Measurements from ENCODE around the gene ELL.

The ELL gene

DNA sequence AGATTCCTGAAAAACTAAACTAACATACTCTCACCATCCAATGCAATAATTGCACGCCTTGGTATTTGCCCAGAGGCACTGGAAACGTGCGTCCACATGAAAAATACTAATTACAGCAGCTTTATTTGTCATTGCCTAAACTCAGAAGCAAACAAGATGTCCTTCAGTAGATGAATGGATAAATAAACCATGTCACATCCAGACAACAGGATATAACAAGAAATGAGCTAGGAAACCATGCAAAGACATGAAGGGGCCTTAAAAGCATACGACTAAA lies 25.0 kb downstream of the ELL start:
- Histone ChIP-seq H3K4me2 (ENCODE audit: low read length) (no peak overlapping the region), H2BK120ac (ENCODE audit: low read depth, low read length) (no peak overlapping the region), H3K79me1 (ENCODE audit: low read length) (peaks cover 39% of the 10 kb centered on the region), H3K4me3 (ENCODE audit: low read length) (no peak overlapping the region), H3K56ac (ENCODE audit: low read length) (no peak overlapping the region), H2BK5ac (ENCODE audit: low read length) (no peak overlapping the region), H3K27ac (ENCODE audit: low read depth, low read length) (no peak overlapping the region), H4K8ac (ENCODE audit: low read depth, low read length) (no peak overlapping the region), H4K5ac (ENCODE audit: low read length) (no peak overlapping the region), H3K27me3 (ENCODE audit: insufficient read depth, low read length, poor library complexity) (no peaks in the 10 kb centered on the region), H3K9ac (ENCODE audit: low read length) (no peak overlapping the region), H3K4ac (ENCODE audit: low read depth, low read length) (no peak overlapping the region), H2BK15ac (replicated peaks; ENCODE audit: low read depth) (no peak overlapping the region), H3K79me2 (ENCODE audit: control insufficient read depth, insufficient read depth, low read length) (peaks cover 23% of the 10 kb centered on the region), H3K23ac (ENCODE audit: low read length) (no peak overlapping the region), H3K18ac (ENCODE audit: low read length) (no peak overlapping the region), H3K36me3 (ENCODE audit: control insufficient read depth, insufficient read depth, low read length) (no peaks in the 10 kb centered on the region), H3K4me1 (ENCODE audit: control insufficient read depth, low read depth, low read length) (no peaks in the 10 kb centered on the region), H2AK5ac (ENCODE audit: low read length) (no peak overlapping the region)
- DNase-seq: no peak
- WGBS (ENCODE audit: extremely low coverage, insufficient coverage, low lambda C conversion rate): no CpG with 5 or more reads among the region's 4 CpGs

- no CpG with 5 or more reads among the region's 11 CpGs for WGBS (ENCODE audit: extremely low coverage, insufficient coverage, low lambda C conversion rate)
- H4K8ac ChIP-seq (ENCODE audit: low read depth, low read length): no peak overlapping the region
- H3K9ac ChIP-seq (ENCODE audit: low read length): no peak overlapping the region
- no peak overlapping the region for H3K18ac ChIP-seq (ENCODE audit: low read length)
- H3K27ac ChIP-seq (ENCODE audit: low read depth, low read length): no peak overlapping the region
- H4K5ac ChIP-seq (ENCODE audit: low read length): no peak overlapping the region
- no peak overlapping the region for H2BK5ac ChIP-seq (ENCODE audit: low read length)
- no peak overlapping the region for H3K4ac ChIP-seq (ENCODE audit: low read depth, low read length)
- peaks cover 36% of the 10 kb centered on the region for H3K79me1 ChIP-seq (ENCODE audit: low read length)
- no peaks in the 10 kb centered on the region for H3K4me1 ChIP-seq (ENCODE audit: control insufficient read depth, low read depth, low read length)
- no peak overlapping the region for H2BK120ac ChIP-seq (ENCODE audit: low read depth, low read length)
- H2AK5ac ChIP-seq (ENCODE audit: low read length): no peak overlapping the region
- peak; percentile 33 for DNase-seq
- peaks cover 20% of the 10 kb centered on the region for H3K79me2 ChIP-seq (ENCODE audit: control insufficient read depth, insufficient read depth, low read length)
- H3K23ac ChIP-seq (ENCODE audit: low read length): no peak overlapping the region
- no peaks in the 10 kb centered on the region for H3K36me3 ChIP-seq (ENCODE audit: control insufficient read depth, insufficient read depth, low read length)
- H2BK15ac ChIP-seq (replicated peaks; ENCODE audit: low read depth): no peak overlapping the region
- no peaks in the 10 kb centered on the region for H3K27me3 ChIP-seq (ENCODE audit: insufficient read depth, low read length, poor library complexity)
- no peak overlapping the region for H3K4me3 ChIP-seq (ENCODE audit: low read length)
- no peak overlapping the region for H3K56ac ChIP-seq (ENCODE audit: low read length)
- H3K4me2 ChIP-seq (ENCODE audit: low read length): no peak overlapping the region
Observed at GRCh38 chr19:18496167-18496979, 25.5 kb downstream of the ELL start.

DNA sequence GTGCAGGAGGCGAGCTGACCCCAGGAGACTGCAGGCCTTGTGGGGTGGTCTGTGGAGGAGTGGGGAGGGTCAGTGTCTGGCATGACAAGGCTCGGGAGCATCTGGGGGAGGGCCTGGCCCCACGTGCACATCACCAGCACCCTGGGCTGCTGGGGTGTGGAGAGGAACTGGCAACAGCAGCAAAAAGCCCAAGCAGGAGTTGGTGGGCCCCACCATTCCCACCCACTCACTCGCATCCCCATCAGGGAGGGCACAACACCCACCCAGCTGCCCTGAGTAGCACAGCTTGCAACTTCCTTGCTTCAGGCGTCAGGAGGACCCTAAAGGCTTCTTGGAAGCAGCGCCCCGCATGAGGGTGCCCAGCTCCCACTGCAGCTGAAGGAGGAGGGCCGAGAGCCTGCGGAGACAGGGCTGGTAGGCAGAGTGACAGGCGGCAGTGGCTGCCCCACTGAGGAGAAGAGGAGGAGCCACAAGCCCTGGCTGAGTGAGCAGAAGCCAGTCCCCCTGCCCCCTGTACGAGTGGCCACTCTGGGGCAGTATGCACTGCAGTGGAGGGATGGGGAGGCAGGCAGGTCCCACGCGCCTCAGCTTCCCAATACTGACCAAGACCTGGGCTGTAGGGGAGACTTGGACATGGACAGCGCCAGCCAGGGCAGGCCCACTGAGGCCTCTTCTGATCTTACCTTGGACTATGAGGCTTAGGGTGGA lies 26.5 kb downstream of the ELL start:
- Histone ChIP-seq H2BK15ac (replicated peaks; ENCODE audit: low read depth) (no peak overlapping the region), H3K23ac (ENCODE audit: low read length) (peak overlapping the region; percentile 2), H3K18ac (ENCODE audit: low read length) (no peak overlapping the region), H4K8ac (ENCODE audit: low read depth, low read length) (no peak overlapping the region), H3K79me1 (ENCODE audit: low read length) (peaks cover 33% of the 10 kb centered on the region), H3K9ac (ENCODE audit: low read length) (no peak overlapping the region), H3K4me3 (ENCODE audit: low read length) (no peak overlapping the region), H3K4ac (ENCODE audit: low read depth, low read length) (no peak overlapping the region), H3K4me2 (ENCODE audit: low read length) (no peak overlapping the region), H2AK5ac (ENCODE audit: low read length) (no peak overlapping the region), H3K27ac (ENCODE audit: low read depth, low read length) (no peak overlapping the region), H4K5ac (ENCODE audit: low read length) (no peak overlapping the region), H2BK5ac (ENCODE audit: low read length) (no peak overlapping the region), H3K36me3 (ENCODE audit: control insufficient read depth, insufficient read depth, low read length) (no peaks in the 10 kb centered on the region), H3K79me2 (ENCODE audit: control insufficient read depth, insufficient read depth, low read length) (peaks cover 13% of the 10 kb centered on the region), H3K56ac (ENCODE audit: low read length) (peak overlapping the region; percentile 46), H2BK120ac (ENCODE audit: low read depth, low read length) (no peak overlapping the region), H3K4me1 (ENCODE audit: control insufficient read depth, low read depth, low read length) (no peaks in the 10 kb centered on the region), H3K27me3 (ENCODE audit: insufficient read depth, low read length, poor library complexity) (no peaks in the 10 kb centered on the region)
- DNase-seq: no peak
- no CpG with 5 or more reads among the region's 14 CpGs for WGBS (ENCODE audit: extremely low coverage, insufficient coverage, low lambda C conversion rate)

- H3K36me3 ChIP-seq (ENCODE audit: control insufficient read depth, insufficient read depth, low read length): no peaks in the 10 kb centered on the region
- no peak overlapping the region for H4K5ac ChIP-seq (ENCODE audit: low read length)
- no peak overlapping the region for H3K18ac ChIP-seq (ENCODE audit: low read length)
- H2AK5ac ChIP-seq (ENCODE audit: low read length): no peak overlapping the region
- no CpG with 5 or more reads among the region's 7 CpGs for WGBS (ENCODE audit: extremely low coverage, insufficient coverage, low lambda C conversion rate)
- H3K4me2 ChIP-seq (ENCODE audit: low read length): no peak overlapping the region
- no peak overlapping the region for H2BK5ac ChIP-seq (ENCODE audit: low read length)
- no peak overlapping the region for H3K4ac ChIP-seq (ENCODE audit: low read depth, low read length)
- no peak overlapping the region for H4K8ac ChIP-seq (ENCODE audit: low read depth, low read length)
- H3K27me3 ChIP-seq (ENCODE audit: insufficient read depth, low read length, poor library complexity): no peaks in the 10 kb centered on the region
- H3K23ac ChIP-seq (ENCODE audit: low read length): no peak overlapping the region
- no peak overlapping the region for H2BK15ac ChIP-seq (replicated peaks; ENCODE audit: low read depth)
- H3K4me1 ChIP-seq (ENCODE audit: control insufficient read depth, low read depth, low read length): no peaks in the 10 kb centered on the region
- H3K9ac ChIP-seq (ENCODE audit: low read length): no peak overlapping the region
- H2BK120ac ChIP-seq (ENCODE audit: low read depth, low read length): no peak overlapping the region
- H3K56ac ChIP-seq (ENCODE audit: low read length): no peak overlapping the region
- peaks cover 27% of the 10 kb centered on the region for H3K79me1 ChIP-seq (ENCODE audit: low read length)
- H3K79me2 ChIP-seq (ENCODE audit: control insufficient read depth, insufficient read depth, low read length): peaks cover 13% of the 10 kb centered on the region
- no peak overlapping the region for H3K4me3 ChIP-seq (ENCODE audit: low read length)
- H3K27ac ChIP-seq (ENCODE audit: low read depth, low read length): no peak overlapping the region
- no peak for DNase-seq
Observed at GRCh38 chr19:18494267-18494607, 27.6 kb downstream of the ELL start.

DNA sequence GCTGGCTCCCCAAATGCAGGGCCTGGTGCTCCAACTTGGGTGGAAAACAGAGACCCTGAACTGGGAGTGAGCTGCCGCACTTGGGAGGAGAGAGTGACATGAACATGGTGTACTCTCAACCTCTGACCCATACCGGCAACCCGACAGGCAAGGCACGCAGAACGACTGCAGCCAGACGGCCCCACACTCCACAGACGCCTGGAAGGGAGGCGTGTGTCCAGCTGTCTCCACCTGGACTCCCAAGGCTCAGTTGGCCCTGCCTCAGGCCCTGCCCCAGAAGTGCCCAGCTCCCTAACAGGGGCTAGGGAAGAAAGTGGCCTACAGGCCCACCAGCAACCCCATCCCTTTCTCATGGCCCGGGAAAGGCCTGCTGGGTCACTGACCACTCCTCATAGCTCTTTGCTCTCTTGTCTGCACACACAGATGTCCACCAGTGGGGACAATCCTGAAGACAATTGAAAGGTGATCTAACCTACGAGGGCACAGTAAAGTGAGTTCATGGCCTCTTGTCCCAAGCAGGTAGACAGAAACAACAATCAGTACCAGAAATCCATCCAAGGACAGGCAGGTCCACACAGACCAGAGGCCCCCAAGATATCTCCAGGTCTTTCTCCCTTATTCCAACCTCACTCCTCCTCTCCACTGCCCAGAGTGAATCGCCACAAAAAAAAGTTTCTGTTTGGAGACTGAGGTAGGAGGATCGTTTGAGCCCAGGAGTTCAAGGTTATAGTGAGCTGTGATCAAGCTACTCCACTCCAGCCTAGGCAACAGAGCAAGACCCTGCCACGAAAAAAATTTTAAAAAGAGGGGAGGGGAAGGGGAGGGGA lies 28.2 kb downstream of the ELL start:
- Histone ChIP-seq H4K5ac (ENCODE audit: low read length) (no peak overlapping the region), H3K4me3 (ENCODE audit: low read length) (no peak overlapping the region), H2AK5ac (ENCODE audit: low read length) (no peak overlapping the region), H3K4me1 (ENCODE audit: control insufficient read depth, low read depth, low read length) (no peaks in the 10 kb centered on the region), H3K36me3 (ENCODE audit: control insufficient read depth, insufficient read depth, low read length) (no peaks in the 10 kb centered on the region), H3K56ac (ENCODE audit: low read length) (no peak overlapping the region), H3K79me1 (ENCODE audit: low read length) (peaks cover 22% of the 10 kb centered on the region), H2BK15ac (replicated peaks; ENCODE audit: low read depth) (no peak overlapping the region), H3K27ac (ENCODE audit: low read depth, low read length) (no peak overlapping the region), H3K18ac (ENCODE audit: low read length) (no peak overlapping the region), H3K79me2 (ENCODE audit: control insufficient read depth, insufficient read depth, low read length) (peaks cover 9% of the 10 kb centered on the region), H3K4me2 (ENCODE audit: low read length) (no peak overlapping the region), H2BK120ac (ENCODE audit: low read depth, low read length) (no peak overlapping the region), H3K4ac (ENCODE audit: low read depth, low read length) (no peak overlapping the region), H2BK5ac (ENCODE audit: low read length) (no peak overlapping the region), H3K27me3 (ENCODE audit: insufficient read depth, low read length, poor library complexity) (no peaks in the 10 kb centered on the region), H3K23ac (ENCODE audit: low read length) (no peak overlapping the region), H3K9ac (ENCODE audit: low read length) (no peak overlapping the region), H4K8ac (ENCODE audit: low read depth, low read length) (no peak overlapping the region)
- no CpG with 5 or more reads among the region's 13 CpGs for WGBS (ENCODE audit: extremely low coverage, insufficient coverage, low lambda C conversion rate)
- DNase-seq: no peak
